Karpas-422 (cell line): ENCODE results near the gene IRF2. TPM values are rescaled to one million over a fixed set of nuclear protein-coding genes. Genes with fewer than 3 reads are reported as not detected.

Source experiments
- DNase-seq: peaks from one replicate; pipeline ENCODE4 v3.0.0-alpha.2; 2015
- H2AFZ ChIP-seq: fragments of 200-600 bp; sonication (generic); 2 replicates; pipeline ENCODE4 v1.6.1; 2014; ENCODE audit warnings: antibody characterized with exemption, low read length, mixed read lengths
- H3K27ac ChIP-seq: fragments of 200-600 bp; sonication (generic); 2 replicates; pipeline ENCODE4 v1.5.1; 2014; ENCODE audit warnings: mild to moderate bottlenecking, low read length, moderate library complexity
- H3K27me3 ChIP-seq: fragments of 200-600 bp; sonication (generic); 2 replicates; pipeline ENCODE4 v1.6.1; 2014; ENCODE audit warnings: low read length, mixed read lengths
- H3K36me3 ChIP-seq: fragments of 200-600 bp; sonication (generic); 2 replicates; pipeline ENCODE4 v1.6.1; 2014; ENCODE audit warnings: low read length, mixed read lengths; ENCODE audit not compliant: insufficient read depth
- H3K4me1 ChIP-seq: fragments of 200-600 bp; sonication (generic); 2 replicates; pipeline ENCODE4 v1.6.1; 2014; ENCODE audit warnings: mild to moderate bottlenecking, low read length, mixed read lengths
- H3K4me2 ChIP-seq: fragments of 200-600 bp; sonication (generic); 2 replicates; pipeline ENCODE4 v1.6.1; 2014; ENCODE audit warnings: low read length, low read depth, mild to moderate bottlenecking; ENCODE audit not compliant: poor library complexity, severe bottlenecking
- H3K4me3 ChIP-seq: fragments of 200-600 bp; sonication (generic); 2 replicates; pipeline ENCODE4 v1.5.1; 2014; ENCODE audit warnings: mild to moderate bottlenecking, antibody characterized with exemption, low read length, mixed read lengths
- H3K79me2 ChIP-seq: fragments of 200-600 bp; sonication (generic); 2 replicates; pipeline ENCODE4 v1.6.1; 2014; ENCODE audit warnings: mild to moderate bottlenecking, low read length, mixed read lengths
- H3K9ac ChIP-seq: fragments of 200-600 bp; sonication (generic); 2 replicates; pipeline ENCODE4 v1.6.0; 2014; ENCODE audit warnings: low read length
- H3K9me2 ChIP-seq: fragments of 200-600 bp; sonication (generic), shearing (Covaris generic); replicated peaks from 2 replicates; pipeline ENCODE4 v1.6.0; 2014; ENCODE audit warnings: mild to moderate bottlenecking, low read length, moderate library complexity; ENCODE audit not compliant: insufficient read depth
- H3K9me3 ChIP-seq: fragments of 300-700, 200-600 bp; sonication (generic); 2 replicates; pipeline ENCODE4 v1.6.1; 2014; ENCODE audit warnings: low read length, mixed read lengths
- H4K20me1 ChIP-seq: fragments of 200-600 bp; sonication (generic); 2 replicates; pipeline ENCODE4 v1.6.1; 2014; ENCODE audit warnings: mild to moderate bottlenecking, antibody characterized with exemption, low read length, low read depth; ENCODE audit not compliant: insufficient read depth
- total RNA-seq: library from RNA; depleted of rRNA; stranded (reverse); fragments of >200 nt; shearing (Covaris generic); gene quantifications from 2 replicates; pipeline ENCODE4 v1.2.3, GENCODE V29; 2014; ENCODE audit warnings: low replicate concordance

Gene IRF2
- total RNA-seq, 1 experiment from 2014 or later = 35.5 TPM

GRCh38 chr4:184503869-184504300 lies 29.5 kb upstream of the IRF2 start:
- Histone ChIP-seq H3K9me2 (no peaks in the 10 kb centered on the region), H3K27me3 (no peaks in the 10 kb centered on the region), H3K4me3 (no peak overlapping the region), H3K79me2 (no peaks in the 10 kb centered on the region), H3K9me3 (no peaks in the 10 kb centered on the region), H3K36me3 (no peaks in the 10 kb centered on the region), H3K4me2 (no peak overlapping the region), H4K20me1 (no peaks in the 10 kb centered on the region), H3K27ac (no peak overlapping the region), H3K4me1 (peaks cover 13% of the 10 kb centered on the region), H3K9ac (no peak overlapping the region), H2AFZ (peak overlapping the region; percentile 41; the same call in 1 of the 2 replicates)
- no peak for DNase-seq

- Histone ChIP-seq H3K4me3 (no peak overlapping the region), H3K27ac (no peak overlapping the region), H3K9ac (no peak overlapping the region), H3K36me3 (no peaks in the 10 kb centered on the region), H3K9me3 (no peaks in the 10 kb centered on the region), H3K4me1 (peaks cover 6% of the 10 kb centered on the region), H3K27me3 (no peaks in the 10 kb centered on the region), H3K79me2 (no peaks in the 10 kb centered on the region), H2AFZ (no peak overlapping the region), H3K9me2 (no peaks in the 10 kb centered on the region), H3K4me2 (no peak overlapping the region), H4K20me1 (no peaks in the 10 kb centered on the region)
- no peak for DNase-seq
Observed at GRCh38 chr4:184500748-184501589, 26.6 kb upstream of the IRF2 start.

GRCh38 chr4:184499996-184500395 lies 25.6 kb upstream of the IRF2 start:
- no peaks in the 10 kb centered on the region for H3K9me2 ChIP-seq
- no peak overlapping the region for H3K4me3 ChIP-seq
- no peak overlapping the region for H3K9ac ChIP-seq
- no peak overlapping the region for H3K4me2 ChIP-seq
- DNase-seq = no peak
- no peaks in the 10 kb centered on the region for H3K36me3 ChIP-seq
- no peaks in the 10 kb centered on the region for H3K79me2 ChIP-seq
- peaks cover 6% of the 10 kb centered on the region for H3K4me1 ChIP-seq
- no peaks in the 10 kb centered on the region for H3K9me3 ChIP-seq
- no peaks in the 10 kb centered on the region for H4K20me1 ChIP-seq
- no peak overlapping the region for H2AFZ ChIP-seq
- H3K27ac ChIP-seq = no peak overlapping the region
- H3K27me3 ChIP-seq = no peaks in the 10 kb centered on the region

GRCh38 chr4:184498598-184498997 lies 24.2 kb upstream of the IRF2 start:
- H3K4me2 ChIP-seq = no peak overlapping the region
- H3K27me3 ChIP-seq = no peaks in the 10 kb centered on the region
- H4K20me1 ChIP-seq = no peaks in the 10 kb centered on the region
- H3K4me1 ChIP-seq = no peaks in the 10 kb centered on the region
- H3K79me2 ChIP-seq = no peaks in the 10 kb centered on the region
- no peaks in the 10 kb centered on the region for H3K9me3 ChIP-seq
- no peaks in the 10 kb centered on the region for H3K9me2 ChIP-seq
- DNase-seq = no peak
- no peak overlapping the region for H3K4me3 ChIP-seq
- H3K36me3 ChIP-seq = no peaks in the 10 kb centered on the region
- H3K9ac ChIP-seq = no peak overlapping the region
- H2AFZ ChIP-seq = no peak overlapping the region
- no peak overlapping the region for H3K27ac ChIP-seq

- no peaks in the 10 kb centered on the region for H3K27me3 ChIP-seq
- H3K4me2 ChIP-seq = no peak overlapping the region
- DNase-seq = no peak
- H3K9ac ChIP-seq = no peak overlapping the region
- no peaks in the 10 kb centered on the region for H3K79me2 ChIP-seq
- H3K9me3 ChIP-seq = no peaks in the 10 kb centered on the region
- H2AFZ ChIP-seq = no peak overlapping the region
- no peaks in the 10 kb centered on the region for H3K36me3 ChIP-seq
- H3K4me3 ChIP-seq = no peak overlapping the region
- H4K20me1 ChIP-seq = no peaks in the 10 kb centered on the region
- no peaks in the 10 kb centered on the region for H3K4me1 ChIP-seq
- H3K9me2 ChIP-seq = no peaks in the 10 kb centered on the region
- H3K27ac ChIP-seq = no peak overlapping the region
Observed at GRCh38 chr4:184489771-184490170, 15.4 kb upstream of the IRF2 start.

GRCh38 chr4:184487503-184487902 lies 13.2 kb upstream of the IRF2 start:
- Histone ChIP-seq H3K4me3 (no peak overlapping the region), H3K4me1 (no peaks in the 10 kb centered on the region), H3K9me3 (no peaks in the 10 kb centered on the region), H3K9ac (no peak overlapping the region), H3K4me2 (no peak overlapping the region), H3K36me3 (no peaks in the 10 kb centered on the region), H3K27me3 (no peaks in the 10 kb centered on the region), H3K79me2 (no peaks in the 10 kb centered on the region), H3K9me2 (no peaks in the 10 kb centered on the region), H3K27ac (no peak overlapping the region), H2AFZ (no peak overlapping the region), H4K20me1 (no peaks in the 10 kb centered on the region)
- DNase-seq = no peak

GRCh38 chr4:184485279-184485678 lies 10.9 kb upstream of the IRF2 start:
- Histone ChIP-seq H3K79me2 (no peaks in the 10 kb centered on the region), H3K4me2 (no peak overlapping the region), H3K27ac (no peak overlapping the region), H2AFZ (no peak overlapping the region), H3K27me3 (no peaks in the 10 kb centered on the region), H3K9me2 (no peaks in the 10 kb centered on the region), H3K4me3 (no peak overlapping the region), H3K4me1 (peaks cover 12% of the 10 kb centered on the region), H3K9ac (no peak overlapping the region), H3K36me3 (no peaks in the 10 kb centered on the region), H4K20me1 (no peaks in the 10 kb centered on the region), H3K9me3 (no peaks in the 10 kb centered on the region)
- no peak for DNase-seq

- no peak overlapping the region for H3K4me3 ChIP-seq
- no peaks in the 10 kb centered on the region for H3K27me3 ChIP-seq
- H3K4me1 ChIP-seq = peaks cover 12% of the 10 kb centered on the region
- no peaks in the 10 kb centered on the region for H4K20me1 ChIP-seq
- no peak overlapping the region for H3K9ac ChIP-seq
- DNase-seq = no peak
- no peaks in the 10 kb centered on the region for H3K9me3 ChIP-seq
- no peak overlapping the region for H2AFZ ChIP-seq
- no peak overlapping the region for H3K27ac ChIP-seq
- H3K36me3 ChIP-seq = no peaks in the 10 kb centered on the region
- peak overlapping the region; percentile 27 for H3K4me2 ChIP-seq
- H3K79me2 ChIP-seq = no peaks in the 10 kb centered on the region
- no peaks in the 10 kb centered on the region for H3K9me2 ChIP-seq
Observed at GRCh38 chr4:184481544-184481943, 7.2 kb upstream of the IRF2 start.
